Heart left ventricle (tissue), 16 donors: ENCODE measurements around the gene SORL1-AS1.

ENCODE experiments used
- ATAC-seq, 4 donors: fragments of 200-7000 bp; cut with Tn5 transposase; one replicate each; pipeline ENCODE4 v1.9.1; 2020 to 2022; ENCODE audit warnings: moderate library complexity in 4 of 4, mild to moderate bottlenecking in 3 of 4, moderate number of reproducible peaks in 1 of 4
- DNase-seq, 5 donors: peaks; one replicate each; pipeline ENCODE4 v3.0.0-alpha.2; 2020
- H3K27ac ChIP-seq, 12 donors: fragments of 200-600 bp; sonication (generic) in 4 of 12; one replicate each; pipeline versions ENCODE4 v1.5.0 to v1.8.0; 2016 to 2022; ENCODE audit warnings: mild to moderate bottlenecking in 2 of 12
- H3K27me3 ChIP-seq, 9 donors: fragments of 200-600 bp; sonication (generic) in 2 of 9; one replicate each; pipeline versions ENCODE4 v1.5.1 to v1.8.0; 2016 to 2022; ENCODE audit warnings: mild to moderate bottlenecking in 3 of 9
- H3K36me3 ChIP-seq, 9 donors: fragments of 200-600 bp; sonication (generic) in 2 of 9; one replicate each; pipeline versions ENCODE4 v1.5.0 to v1.8.0; 2018 to 2022; ENCODE audit warnings: mild to moderate bottlenecking in 2 of 9
- H3K4me1 ChIP-seq, 12 donors: fragments of 200-600 bp; sonication (generic) in 4 of 12; one replicate each; pipeline versions ENCODE4 v1.5.0 to v1.8.0; 2016 to 2022; ENCODE audit warnings: mild to moderate bottlenecking in 3 of 12
- H3K4me3 ChIP-seq, 12 donors: fragments of 200-600 bp; sonication (generic) in 4 of 12; one replicate each; pipeline versions ENCODE4 v1.5.0 to v1.8.0; 2017 to 2022; ENCODE audit warnings: mild to moderate bottlenecking in 9 of 12, moderate library complexity in 4 of 12
- H3K9me3 ChIP-seq, 12 donors: fragments of 200-600 bp; sonication (generic) in 4 of 12; one replicate each; pipeline versions ENCODE4 v1.5.0 to v1.8.0; 2016 to 2022; ENCODE audit warnings: mild to moderate bottlenecking in 1 of 12
- POLR2A ChIP-seq, 2 donors: fragments of 450-650 bp; IDR thresholded peaks; one replicate each; pipeline ENCODE4 v1.6.1; 2017; ENCODE audit warnings: antibody characterized with exemption in 2 of 2, mild to moderate bottlenecking in 2 of 2, moderate library complexity in 2 of 2
- WGBS, 4 donors: extraction: QIAGEN DNeasy Blood & Tissue Kit in 2 of 4; methylation state at CpG; one replicate each; pipeline versions ENCODE4 v1.1.5 to v1.1.7; 2013 to 2018; 5-methylcytosine and 5-hydroxymethylcytosine counted together
- intact Hi-C, 10 donors: fragments of 100-400 bp; cut with DNase I; formaldehyde crosslinking; loops; one replicate each; pipeline versions ENCODE4 v1.11.1 to v1.14.2; 2022
- TF ChIP-seq, protein P1 (sequence below), 12 donors: fragments of 200-600 bp; sonication (generic) in 4 of 12; IDR thresholded peaks; one replicate each; pipeline versions ENCODE4 v1.5.0 to v1.8.0; 2018 to 2022; ENCODE audit warnings: antibody characterized with exemption in 12 of 12, mild to moderate bottlenecking in 5 of 12
- donor health status: ischemic (EF 13 %, LVEDD 7.1; RV severe dilation, severe dysfunction).
- donor health status: healthy with polysubstance abuse.
- donor health status: DM: no; HTN: yes; CAD: no.
- donor health status: DM: no; HTN: no; CAD: no.
- donor health status: ischemic (EF 25% LVEDD 6.9; RV normal size, moderate dysfunction).
- donor health status: ischemic (EF 25% LVEDD 5.7; RV mildly dilated, moderate dysfunction).
- donor health status: healthy.
- donor health status: DM: yes; HTN: yes; CAD: no.
- donor health status: ischemic (EF 35%, LVEDD 5.7; RV mildly dilated, moderate dysfunction).
- donor health status: nonischemic (EF 11% LVEDD 7.7; RV severe dilation, severe dysfunction).
- donor health status: DM: yes; HTN: yes; CAD: no.
- donor health status: PGD.
- donor health status: ischemic (EF 29% LVEDD 5.4; RV normal size, mild dysfunction).
- donor health status: nonischemic (EF 23%, LVEDD 6.1; RV moderate dilation, normal function).

The SORL1-AS1 gene

DNA sequence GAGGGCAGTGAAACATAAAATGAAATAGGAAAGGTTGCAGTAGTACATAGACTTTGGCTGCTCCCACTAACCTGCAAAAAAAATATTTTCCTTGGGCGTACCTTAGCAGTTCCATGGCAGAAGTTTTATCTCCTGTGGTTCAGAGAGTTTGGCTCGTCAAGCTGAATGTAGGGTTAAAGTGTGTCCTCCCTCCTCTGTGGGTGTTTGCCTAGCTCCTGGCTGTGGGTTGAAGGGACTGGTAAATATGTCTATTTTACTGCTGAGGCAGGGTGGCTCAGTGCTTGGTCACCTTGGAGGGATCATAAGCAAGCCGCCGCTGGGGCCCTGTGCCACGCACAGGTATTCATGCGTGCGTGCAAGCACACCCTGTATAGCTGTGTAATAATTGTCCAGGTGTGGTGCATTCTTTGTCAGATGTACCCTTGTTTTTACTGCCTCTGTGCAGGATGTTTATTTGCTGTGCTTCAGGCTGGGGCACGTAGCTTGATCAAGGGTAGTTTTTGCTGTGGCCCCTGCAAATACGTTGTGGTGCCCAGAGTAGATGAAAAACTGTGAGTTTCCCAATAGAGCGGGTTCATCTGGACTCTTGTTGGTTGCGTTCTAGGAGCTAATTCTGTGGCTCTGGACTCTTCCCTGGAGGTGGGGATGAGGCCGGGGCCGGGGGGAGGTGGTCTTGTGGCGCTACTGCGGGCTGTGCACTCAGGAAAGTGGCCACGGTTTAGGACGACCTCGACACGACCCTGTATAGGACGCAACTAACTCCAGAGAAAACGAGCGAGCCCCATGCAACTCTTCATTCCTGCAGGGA is 1.4 kb downstream of the SORL1-AS1 start:
- DNase-seq: no peak
- Histone ChIP-seq H3K9me3 (no peaks in the 10 kb centered on the region), H3K27me3 (peaks cover 0 to 6% (median 0%) of the 10 kb centered on the region in 9 donors), H3K27ac (peak overlapping the region in 2 of 12 donors; percentile 58 to 76), H3K4me1 (peaks cover 0 to 75% (median 1%) of the 10 kb centered on the region in 12 donors), H3K4me3 (peak overlapping the region; percentile 44 to 98 (median 68)), H3K36me3 (no peaks in the 10 kb centered on the region)
- intact Hi-C loops: loop anchor here in 8 of 10 donors (5.0 to 10.0 kb wide), 9 partner anchors 81 to 143 kb away; no protein-coding TSS in a partner anchor
- TF ChIP-seq, protein P1, sequence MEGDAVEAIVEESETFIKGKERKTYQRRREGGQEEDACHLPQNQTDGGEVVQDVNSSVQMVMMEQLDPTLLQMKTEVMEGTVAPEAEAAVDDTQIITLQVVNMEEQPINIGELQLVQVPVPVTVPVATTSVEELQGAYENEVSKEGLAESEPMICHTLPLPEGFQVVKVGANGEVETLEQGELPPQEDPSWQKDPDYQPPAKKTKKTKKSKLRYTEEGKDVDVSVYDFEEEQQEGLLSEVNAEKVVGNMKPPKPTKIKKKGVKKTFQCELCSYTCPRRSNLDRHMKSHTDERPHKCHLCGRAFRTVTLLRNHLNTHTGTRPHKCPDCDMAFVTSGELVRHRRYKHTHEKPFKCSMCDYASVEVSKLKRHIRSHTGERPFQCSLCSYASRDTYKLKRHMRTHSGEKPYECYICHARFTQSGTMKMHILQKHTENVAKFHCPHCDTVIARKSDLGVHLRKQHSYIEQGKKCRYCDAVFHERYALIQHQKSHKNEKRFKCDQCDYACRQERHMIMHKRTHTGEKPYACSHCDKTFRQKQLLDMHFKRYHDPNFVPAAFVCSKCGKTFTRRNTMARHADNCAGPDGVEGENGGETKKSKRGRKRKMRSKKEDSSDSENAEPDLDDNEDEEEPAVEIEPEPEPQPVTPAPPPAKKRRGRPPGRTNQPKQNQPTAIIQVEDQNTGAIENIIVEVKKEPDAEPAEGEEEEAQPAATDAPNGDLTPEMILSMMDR (IDR thresholded peaks at IDR 0.05): no peak
- TF ChIP-seq POLR2A (IDR thresholded peaks at IDR 0.05): no peak
- no peak for ATAC-seq
- WGBS, 4 donors: 36 to 40% (median 39%) methylated on average over 20 to 22 of the region's 22 CpGs

DNA sequence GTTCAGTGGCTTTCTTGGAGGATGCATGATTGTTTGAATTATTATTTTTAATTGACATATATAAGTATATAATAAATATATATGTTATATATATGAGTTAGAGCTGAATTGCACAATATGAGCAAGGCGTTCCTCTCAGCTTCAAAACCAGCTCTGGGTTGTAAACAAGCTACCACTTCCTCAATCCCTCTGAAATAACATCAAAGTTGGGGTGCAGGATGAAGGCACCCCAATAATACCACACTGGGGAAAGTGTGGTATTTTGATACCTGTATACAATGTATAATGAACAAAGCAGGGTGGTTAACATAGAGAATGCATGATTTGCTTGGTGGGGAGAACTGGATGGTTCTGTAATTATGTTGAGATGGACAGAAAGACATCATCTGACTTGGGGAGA is 2.4 kb downstream of the SORL1-AS1 start:
- peak overlapping the region in 1 of 12 donors; percentile 76 for H3K27ac ChIP-seq
- H3K9me3 ChIP-seq: no peaks in the 10 kb centered on the region
- peaks cover 0 to 6% (median 0%) of the 10 kb centered on the region in 9 donors for H3K27me3 ChIP-seq
- 87 to 89% (median 88%) methylated on average over 1 of the region's 1 CpG for WGBS, 4 donors
- no peak for ATAC-seq
- no peaks in the 10 kb centered on the region for H3K36me3 ChIP-seq
- no peak for DNase-seq
- TF ChIP-seq, protein P1 (IDR thresholded peaks at IDR 0.05): no peak
- TF ChIP-seq POLR2A (IDR thresholded peaks at IDR 0.05): no peak
- H3K4me1 ChIP-seq: peaks cover 0 to 73% (median 1%) of the 10 kb centered on the region in 12 donors
- H3K4me3 ChIP-seq: peak overlapping the region in 1 of 12 donors; percentile 84
- intact Hi-C loops: loop anchor here in 8 of 10 donors (5.0 to 10.0 kb wide), 9 partner anchors 82 to 144 kb away; no protein-coding TSS in a partner anchor

DNA sequence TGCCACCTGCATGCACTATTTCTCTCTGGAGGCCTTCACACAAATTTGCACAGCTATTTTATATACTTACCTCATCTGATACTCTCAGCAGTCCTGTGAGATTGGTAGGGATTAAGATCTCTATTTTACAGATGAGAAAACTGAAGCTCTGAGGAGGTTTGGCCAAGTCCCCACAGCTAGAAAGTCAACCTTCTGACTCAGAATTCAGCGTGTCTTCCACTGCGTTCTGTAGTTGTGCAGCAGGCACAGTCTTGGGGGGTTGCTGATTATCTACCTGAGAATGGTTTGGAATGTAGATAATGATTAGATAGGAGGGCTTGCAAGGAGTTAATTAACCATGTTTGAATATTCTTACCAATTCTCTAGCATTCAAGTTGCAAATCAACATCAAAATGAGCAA is 3.1 kb downstream of the SORL1-AS1 start:
- Histone ChIP-seq H3K4me1 (peaks cover 0 to 69% (median 1%) of the 10 kb centered on the region in 12 donors), H3K36me3 (no peaks in the 10 kb centered on the region), H3K27me3 (peaks cover 0 to 6% (median 0%) of the 10 kb centered on the region in 9 donors), H3K9me3 (no peaks in the 10 kb centered on the region), H3K4me3 (no peak overlapping the region), H3K27ac (peak overlapping the region in 1 of 12 donors; percentile 76)
- DNase-seq (no peak), ATAC-seq (no peak)
- no peak for TF ChIP-seq POLR2A (IDR thresholded peaks at IDR 0.05)
- TF ChIP-seq, protein P1 (IDR thresholded peaks at IDR 0.05): no peak
- intact Hi-C loops: loop anchor here (5.0 to 10.0 kb wide), 9 partner anchors 83 to 145 kb away; no protein-coding TSS in a partner anchor
- WGBS, 4 donors: 87 to 95% (median 88%) methylated on average over 2 of the region's 2 CpGs

DNA sequence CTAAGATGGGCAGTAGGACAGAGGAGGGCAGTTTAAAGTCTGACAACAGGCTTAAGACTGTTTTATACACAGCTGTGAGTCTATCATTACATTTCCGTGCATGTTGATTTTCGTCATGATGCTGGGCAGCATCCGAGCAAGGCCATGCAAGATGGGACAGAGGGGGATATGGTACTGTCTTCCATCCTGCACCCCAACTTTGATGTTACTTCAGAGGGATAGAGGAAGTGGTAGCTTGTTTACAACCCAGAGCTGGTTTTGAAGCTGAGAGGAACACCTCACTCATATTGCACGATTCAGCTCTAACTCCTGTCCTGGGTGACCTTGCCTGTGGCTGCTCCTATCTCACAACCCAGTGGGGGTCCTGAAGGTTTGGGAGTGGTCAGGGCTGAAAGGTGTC is 3.6 kb downstream of the SORL1-AS1 start:
- peak overlapping the region in 1 of 12 donors; percentile 76 for H3K27ac ChIP-seq
- no peaks in the 10 kb centered on the region for H3K36me3 ChIP-seq
- 85 to 93% (median 89%) methylated on average over 4 of the region's 4 CpGs for WGBS, 4 donors
- ATAC-seq: no peak
- no peak for DNase-seq
- TF ChIP-seq POLR2A (IDR thresholded peaks at IDR 0.05): no peak
- TF ChIP-seq, protein P1 (IDR thresholded peaks at IDR 0.05): no peak
- no peak overlapping the region for H3K4me3 ChIP-seq
- peaks cover 0 to 67% (median 1%) of the 10 kb centered on the region in 12 donors for H3K4me1 ChIP-seq
- no peaks in the 10 kb centered on the region for H3K9me3 ChIP-seq
- peaks cover 0 to 6% (median 0%) of the 10 kb centered on the region in 9 donors for H3K27me3 ChIP-seq
- intact Hi-C loops: loop anchor here in 2 of 10 donors (5.0 to 10.0 kb wide), 2 partner anchors 124 to 127 kb away; no protein-coding TSS in a partner anchor
